Measurements from ENCODE around the gene MAML2. TPM values are rescaled to one million over a fixed set of nuclear protein-coding genes. Genes with fewer than 3 reads are reported as not detected.

The MAML2 gene
- polyA plus RNA-seq, 1 of the 3 experiments (the other 2 are of a cell fraction) = 20.1 TPM

DNA sequence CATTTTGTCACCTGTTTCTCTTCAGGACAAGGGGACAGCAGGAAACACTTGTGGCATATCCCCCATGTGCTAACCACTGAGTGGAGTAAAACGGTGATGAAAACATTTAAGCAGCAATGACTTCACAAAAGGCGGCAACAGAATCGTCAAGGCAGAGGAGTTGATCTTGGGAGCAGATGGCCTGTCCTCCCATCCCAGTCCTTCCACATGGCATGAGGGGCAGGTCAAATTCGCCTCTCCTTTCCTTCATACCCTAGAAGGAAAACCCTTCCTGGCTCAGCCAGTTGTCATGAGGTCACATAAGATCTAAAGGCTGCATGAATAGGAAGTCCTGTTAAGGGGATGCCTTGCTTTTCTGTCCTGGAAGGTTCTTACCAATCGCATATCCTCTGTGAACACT, 169.1 kb downstream of the MAML2 start:
- Histone ChIP-seq H3K4me1 (ENCODE audit: control insufficient read depth in 1 of 2, insufficient read depth in 2 of 2, low read depth in 1 of 2, low read length in 1 of 2) (peaks cover 5 to 11% of the 10 kb centered on the region in 2 experiments; a peak in 3 of 4 replicates), H3K9me2 (no peaks in the 10 kb centered on the region), H3K9me3 (no peaks in the 10 kb centered on the region), H3K4me2 (no peak overlapping the region), H3K79me2 (ENCODE audit: insufficient read depth) (peaks cover 91% of the 10 kb centered on the region), H3K4me3 (ENCODE audit: low read depth in 2 of 2, low read length in 1 of 2) (no peak overlapping the region), H3F3A (replicated peaks; ENCODE audit: insufficient read depth) (peaks cover 10% of the 10 kb centered on the region), H3K27ac (ENCODE audit: low read depth in 2 of 2, low read length in 1 of 2) (no peak overlapping the region), H3K27me3 (ENCODE audit: insufficient read depth) (no peaks in the 10 kb centered on the region), H4K20me1 (ENCODE audit: insufficient read depth) (no peaks in the 10 kb centered on the region; the same call in 1 of the 2 replicates), H3K36me3 (replicated peaks in 1 of 2; ENCODE audit: control insufficient read depth in 1 of 2, insufficient read depth in 2 of 2, low read length in 1 of 2) (peaks cover 0 to 2% of the 10 kb centered on the region in 2 experiments), H2AFZ (ENCODE audit: low read depth) (no peak overlapping the region), H3K9ac (no peak overlapping the region)
- no peak for DNase-seq
- TF ChIP-seq MXI1 (IDR thresholded peaks at IDR 0.05; ENCODE audit: low read depth, low read length) = no peak
- TF ChIP-seq RCOR1 (IDR thresholded peaks at IDR 0.05; ENCODE audit: low read length) = no peak
- TF ChIP-seq RFX5 (IDR thresholded peaks at IDR 0.05; ENCODE audit: low read length) = no peak
- TF ChIP-seq GABPA (IDR thresholded peaks at IDR 0.05; ENCODE audit: low read depth) = no peak
- no peak for TF ChIP-seq TCF12 (IDR thresholded peaks at IDR 0.05)
- no peak for TF ChIP-seq CHD2 (IDR thresholded peaks at IDR 0.05; ENCODE audit: low read length, partially characterized antibody)
- TF ChIP-seq, protein P1, sequence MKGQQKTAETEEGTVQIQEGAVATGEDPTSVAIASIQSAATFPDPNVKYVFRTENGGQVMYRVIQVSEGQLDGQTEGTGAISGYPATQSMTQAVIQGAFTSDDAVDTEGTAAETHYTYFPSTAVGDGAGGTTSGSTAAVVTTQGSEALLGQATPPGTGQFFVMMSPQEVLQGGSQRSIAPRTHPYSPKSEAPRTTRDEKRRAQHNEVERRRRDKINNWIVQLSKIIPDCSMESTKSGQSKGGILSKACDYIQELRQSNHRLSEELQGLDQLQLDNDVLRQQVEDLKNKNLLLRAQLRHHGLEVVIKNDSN (IDR thresholded peaks at IDR 0.05; ENCODE audit: borderline replicate concordance, low read depth) = no peak
- no peak for TF ChIP-seq EP300 (IDR thresholded peaks at IDR 0.05; ENCODE audit: borderline replicate concordance in 1 of 2, low read depth in 1 of 2, low read length in 1 of 2)
- WGBS (ENCODE audit: low lambda C conversion rate) = 97% methylated on average over 5 of the region's 5 CpGs
- POLR2A ChIA-PET = no interaction called here
- CTCF ChIA-PET = interaction anchor here (2.2 kb wide), 1 partner anchor 169 kb away, joined by 5 read pairs; the partner anchor contains the start of gene MAML2

DNA sequence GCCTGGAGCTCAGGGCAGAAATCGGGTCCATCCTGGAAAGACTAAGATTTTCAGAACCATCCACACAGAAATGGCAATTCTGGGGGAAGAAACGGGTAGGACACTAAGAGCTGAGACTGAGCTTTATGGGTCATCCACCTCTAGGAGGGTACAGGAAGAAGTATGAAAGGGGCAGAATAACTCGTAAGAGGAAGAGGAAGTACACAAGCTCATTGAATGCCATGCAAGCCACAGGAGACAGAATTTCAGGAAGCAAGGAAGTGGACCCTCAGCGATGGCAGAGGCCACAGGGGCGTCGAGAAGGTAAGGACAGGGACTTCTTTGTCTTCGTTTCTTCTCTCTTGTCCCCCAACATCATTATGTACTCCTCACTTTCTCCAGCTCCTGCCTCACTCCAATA, 169.6 kb downstream of the MAML2 start:
- 98% methylated on average over 7 of the region's 7 CpGs for WGBS (ENCODE audit: low lambda C conversion rate)

More for the DNA sequence above, 169.6 kb downstream of the MAML2 start:
- Histone ChIP-seq H3K4me1 (ENCODE audit: control insufficient read depth in 1 of 2, insufficient read depth in 2 of 2, low read depth in 1 of 2, low read length in 1 of 2) (peaks cover 9% of the 10 kb centered on the region in 2 experiments; a peak in 3 of 4 replicates), H3K36me3 (replicated peaks in 1 of 2; ENCODE audit: control insufficient read depth in 1 of 2, insufficient read depth in 2 of 2, low read length in 1 of 2) (peaks cover 0 to 2% of the 10 kb centered on the region in 2 experiments), H3K4me3 (ENCODE audit: low read depth in 2 of 2, low read length in 1 of 2) (no peak overlapping the region), H3K9ac (no peak overlapping the region), H3K9me2 (no peaks in the 10 kb centered on the region), H3K79me2 (ENCODE audit: insufficient read depth) (peaks cover 88% of the 10 kb centered on the region), H3K27me3 (ENCODE audit: insufficient read depth) (no peaks in the 10 kb centered on the region), H3K27ac (ENCODE audit: low read depth in 2 of 2, low read length in 1 of 2) (peak overlapping the region in 1 of 2 experiments; percentile 49; a peak in 1 of 4 replicates), H3K4me2 (no peak overlapping the region), H3F3A (replicated peaks; ENCODE audit: insufficient read depth) (peaks cover 10% of the 10 kb centered on the region), H3K9me3 (no peaks in the 10 kb centered on the region), H2AFZ (ENCODE audit: low read depth) (no peak overlapping the region), H4K20me1 (ENCODE audit: insufficient read depth) (no peaks in the 10 kb centered on the region; the same call in 1 of the 2 replicates)
- DNase-seq = no peak
- POLR2A ChIA-PET = no interaction called here
- TF ChIP-seq TCF12 (IDR thresholded peaks at IDR 0.05) (no peak), EP300 (IDR thresholded peaks at IDR 0.05; ENCODE audit: borderline replicate concordance in 1 of 2, low read depth in 1 of 2, low read length in 1 of 2) (no peak)
- TF ChIP-seq, protein P2, sequence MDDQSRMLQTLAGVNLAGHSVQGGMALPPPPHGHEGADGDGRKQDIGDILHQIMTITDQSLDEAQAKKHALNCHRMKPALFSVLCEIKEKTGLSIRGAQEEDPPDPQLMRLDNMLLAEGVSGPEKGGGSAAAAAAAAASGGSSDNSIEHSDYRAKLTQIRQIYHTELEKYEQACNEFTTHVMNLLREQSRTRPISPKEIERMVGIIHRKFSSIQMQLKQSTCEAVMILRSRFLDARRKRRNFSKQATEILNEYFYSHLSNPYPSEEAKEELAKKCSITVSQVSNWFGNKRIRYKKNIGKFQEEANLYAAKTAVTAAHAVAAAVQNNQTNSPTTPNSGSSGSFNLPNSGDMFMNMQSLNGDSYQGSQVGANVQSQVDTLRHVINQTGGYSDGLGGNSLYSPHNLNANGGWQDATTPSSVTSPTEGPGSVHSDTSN (IDR thresholded peaks at IDR 0.05) = no peak
- TF ChIP-seq, protein P3, sequence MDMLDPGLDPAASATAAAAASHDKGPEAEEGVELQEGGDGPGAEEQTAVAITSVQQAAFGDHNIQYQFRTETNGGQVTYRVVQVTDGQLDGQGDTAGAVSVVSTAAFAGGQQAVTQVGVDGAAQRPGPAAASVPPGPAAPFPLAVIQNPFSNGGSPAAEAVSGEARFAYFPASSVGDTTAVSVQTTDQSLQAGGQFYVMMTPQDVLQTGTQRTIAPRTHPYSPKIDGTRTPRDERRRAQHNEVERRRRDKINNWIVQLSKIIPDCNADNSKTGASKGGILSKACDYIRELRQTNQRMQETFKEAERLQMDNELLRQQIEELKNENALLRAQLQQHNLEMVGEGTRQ (IDR thresholded peaks at IDR 0.05; ENCODE audit: borderline replicate concordance, low read depth, low read length) = no peak
- CTCF ChIA-PET = interaction anchor here (2.2 kb wide), 1 partner anchor 170 kb away, joined by 5 read pairs; the partner anchor contains the start of gene MAML2

Data from SK-N-SH (cell line).